Endothelial cell of umbilical vein (primary cell): Measurements from ENCODE around the gene ABCB4. TPM values are rescaled to one million over a fixed set of nuclear protein-coding genes. Genes with fewer than 3 reads are reported as not detected.

Source experiments
- BruUV-seq: library from RNA; stranded (reverse); fragments of 400-500 nt; replicated peaks from 2 replicates; lab custom pipeline; 2021; lab: Mats Ljungman, UMichigan
- CTCF ChIA-PET: fragments of 300-600, 350-600 bp; sonication (Branson Sonifier 250); formaldehyde crosslinking; loops from one replicate; lab custom pipeline; 2021; ENCODE audit warnings: antibody characterized with exemption, inconsistent platforms; lab: Charles Lee
- POLR2A ChIA-PET: fragments of 300-600, 350-600 bp; sonication (Branson Sonifier 250); formaldehyde crosslinking; loops from one replicate; lab custom pipeline; 2021; ENCODE audit warnings: antibody characterized with exemption, inconsistent platforms; lab: Charles Lee
- DNase-seq: peaks from one replicate; pipeline ENCODE4 v3.0.0-alpha.2; 2011; ENCODE audit warnings: low read depth, low spot score
- FAIRE-seq: peaks from 2 replicates; lab custom pipeline; 2011; peaks lifted over from hg19 to GRCh38; lab: Jason Lieb, UNC
- H2AFZ ChIP-seq: 2 replicates; pipeline ENCODE4 v1.6.0; 2012; ENCODE audit warnings: low read depth, low read length, control low read depth, inconsistent platforms
- H3K27ac ChIP-seq: 2 replicates; pipeline ENCODE4 v1.5.1; 2011; ENCODE audit warnings: low read depth, mild to moderate bottlenecking, control low read depth, low read length, moderate library complexity; ENCODE audit not compliant: insufficient read depth
- H3K27me3 ChIP-seq, 2 experiments: 2 replicates each; pipeline versions ENCODE4 v1.6.0 to v1.6.1; 2011; ENCODE audit warnings: low read length in 2 of 2, mixed read lengths in 1 of 2; ENCODE audit not compliant: control insufficient read depth in 2 of 2, insufficient read depth in 2 of 2
- H3K36me3 ChIP-seq, 2 experiments: 2 replicates in 1 of 2; 3 replicates in 1 of 2; pipeline ENCODE4 v1.5.1; 2011; ENCODE audit warnings: low read length in 2 of 2, mild to moderate bottlenecking in 1 of 2, moderate library complexity in 1 of 2; ENCODE audit not compliant: control insufficient read depth in 2 of 2, insufficient read depth in 2 of 2; ENCODE audit errors: extremely low read depth in 1 of 2
- H3K4me1 ChIP-seq: 3 replicates; pipeline ENCODE4 v1.5.1; 2011; ENCODE audit warnings: mild to moderate bottlenecking, low read length; ENCODE audit not compliant: control insufficient read depth, insufficient read depth; ENCODE audit errors: extremely low read depth
- H3K4me2 ChIP-seq: 2 replicates; pipeline ENCODE4 v1.6.1; 2011; ENCODE audit warnings: low read length, control low read depth, mixed read lengths; ENCODE audit not compliant: insufficient read depth
- H3K4me3 ChIP-seq, 3 experiments: fragments of 200-600 bp in 1 of 3; sonication (generic), shearing (Covaris generic) in 1 of 3; replicated peaks in 1 of 3; 2 replicates each; pipeline ENCODE4 v1.5.1; 2011 to 2016; ENCODE audit warnings: control low read depth in 3 of 3, low read length in 3 of 3, mild to moderate bottlenecking in 2 of 3, inconsistent platforms in 1 of 3, low read depth in 1 of 3, moderate library complexity in 1 of 3; ENCODE audit not compliant: insufficient read depth in 1 of 3
- H3K79me2 ChIP-seq: 2 replicates; pipeline ENCODE4 v1.6.0; 2012; ENCODE audit warnings: low read length, inconsistent platforms; ENCODE audit not compliant: control insufficient read depth, insufficient read depth
- H3K9ac ChIP-seq: replicated peaks from 2 replicates; pipeline ENCODE3; 2011; ENCODE audit warnings: low read length, control low read depth; ENCODE audit not compliant: insufficient read depth; ENCODE audit errors: extremely low read depth
- H3K9me1 ChIP-seq: replicated peaks from 3 replicates; pipeline ENCODE4 v1.6.0; 2011; ENCODE audit warnings: mild to moderate bottlenecking, low read length; ENCODE audit not compliant: control insufficient read depth, insufficient read depth; ENCODE audit errors: extremely low read depth
- H3K9me3 ChIP-seq: replicated peaks from 2 replicates; pipeline ENCODE4 v1.5.1; 2012; ENCODE audit warnings: low read length, inconsistent platforms; ENCODE audit not compliant: control insufficient read depth, insufficient read depth
- H4K20me1 ChIP-seq: replicated peaks from 2 replicates; pipeline ENCODE3; 2011; ENCODE audit warnings: mild to moderate bottlenecking, low read length; ENCODE audit not compliant: control insufficient read depth, insufficient read depth; ENCODE audit errors: extremely low read depth
- EZH2 ChIP-seq: IDR thresholded peaks from 2 replicates; pipeline ENCODE4 v1.6.1; 2012; ENCODE audit warnings: borderline replicate concordance, low read depth, mild to moderate bottlenecking, moderate library complexity, low read length, inconsistent platforms; ENCODE audit not compliant: severe bottlenecking
- FOS ChIP-seq: IDR thresholded peaks from 2 replicates; pipeline ENCODE4 v1.6.1; 2011; ENCODE audit warnings: mild to moderate bottlenecking, low read length, moderate library complexity, borderline replicate concordance; ENCODE audit not compliant: insufficient read depth
- GATA2 ChIP-seq: IDR thresholded peaks from 2 replicates; pipeline ENCODE4 v1.7.0; 2011; ENCODE audit warnings: low read depth, mild to moderate bottlenecking, moderate library complexity, mixed read lengths, low read length; ENCODE audit not compliant: insufficient read length, insufficient read depth
- JUN ChIP-seq: IDR thresholded peaks from 2 replicates; pipeline ENCODE4 v1.6.1; 2011; ENCODE audit warnings: borderline replicate concordance, low read depth; ENCODE audit not compliant: insufficient read length, insufficient read depth
- MYC ChIP-seq: IDR thresholded peaks from one replicate; pipeline ENCODE4 v1.6.1; 2011; ENCODE audit warnings: mild to moderate bottlenecking, low read depth, low read length
- POLR2A ChIP-seq: IDR thresholded peaks from 2 replicates; pipeline ENCODE4 v1.6.1; 2012; ENCODE audit warnings: low read depth, mild to moderate bottlenecking, control low read depth, low read length
- POLR2AphosphoS5 ChIP-seq: IDR thresholded peaks from 2 replicates; pipeline ENCODE4 v1.6.1; 2012; ENCODE audit warnings: low read depth, mild to moderate bottlenecking, control low read depth, low read length, moderate library complexity; ENCODE audit not compliant: insufficient read depth
- dilution Hi-C: fragments of 300-500 bp; cut with MboI; formaldehyde crosslinking; loops from one replicate; pipeline ENCODE4 v1.15.0; 2019; ENCODE audit warnings: low sequenced_read_pairs; ENCODE audit not compliant: extremely low pct_ligation_motif_present
- intact Hi-C: fragments of 100-400 bp; cut with micrococcal nuclease; formaldehyde crosslinking; loops from one replicate; pipeline ENCODE4 v1.10.0; 2022
- polyA plus RNA-seq, 4 experiments: library from polyadenylated mRNA; depleted of rRNA in 3 of 4; stranded (reverse) in 3 of 4; unstranded in 1 of 4; fragments of >200 nt; gene quantifications; 2 replicates each; pipeline versions ENCODE4 v1.2.1 to v1.2.3, GENCODE V29; 2011 to 2012; ENCODE audit warnings: missing spikeins in 1 of 4
- total RNA-seq: library from RNA; stranded (reverse); gene quantifications from 2 replicates; pipeline ENCODE4 v1.2.3, GENCODE V29; 2021
- TF ChIP-seq, protein P1 (sequence below), 2 donors: IDR thresholded peaks; 1 replicate in 1 of 2; 2 replicates in 1 of 2; pipeline ENCODE4 v1.5.1; 2011; ENCODE audit warnings: low read length in 2 of 2, mild to moderate bottlenecking in 2 of 2, moderate library complexity in 2 of 2, control low read depth in 1 of 2, inconsistent platforms in 1 of 2, low read depth in 1 of 2; ENCODE audit not compliant: insufficient read depth in 1 of 2; ENCODE audit errors: extremely low read depth in 1 of 2
- TF ChIP-seq, protein P2 (sequence below): IDR thresholded peaks from 2 replicates; pipeline ENCODE4 v1.6.1; 2011; ENCODE audit not compliant: insufficient read depth, insufficient read length

ABCB4 gene
- total and polyA plus RNA-seq, 2 donors (not counting 3 experiments of a cell fraction or from before 2014, with no cell fraction given), result 0.11 to 0.15 TPM

DNA sequence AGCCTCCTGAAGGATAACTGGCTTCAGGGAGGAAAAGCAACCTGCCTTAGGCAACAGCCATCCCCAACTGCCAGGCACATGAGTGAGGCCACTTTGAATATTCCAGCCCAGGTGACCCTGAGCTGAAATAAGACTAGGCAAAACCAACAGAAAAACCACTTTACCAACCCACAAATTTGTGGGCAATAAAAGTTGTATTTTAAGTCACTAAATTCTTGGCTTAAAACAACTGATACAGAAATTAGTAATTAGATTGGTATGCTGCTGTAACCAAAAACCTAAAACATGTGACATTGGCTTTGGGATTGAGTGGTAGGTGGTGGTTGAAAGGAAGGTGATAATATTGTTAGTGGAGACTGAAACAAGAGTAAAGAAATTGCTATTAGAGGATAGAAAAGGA is 39.9 kb downstream of the ABCB4 start:
- no TSS peak for BruUV-seq
- intact Hi-C loops, result no loop called here
- TF ChIP-seq JUN, result no peak
- TF ChIP-seq, protein P1, sequence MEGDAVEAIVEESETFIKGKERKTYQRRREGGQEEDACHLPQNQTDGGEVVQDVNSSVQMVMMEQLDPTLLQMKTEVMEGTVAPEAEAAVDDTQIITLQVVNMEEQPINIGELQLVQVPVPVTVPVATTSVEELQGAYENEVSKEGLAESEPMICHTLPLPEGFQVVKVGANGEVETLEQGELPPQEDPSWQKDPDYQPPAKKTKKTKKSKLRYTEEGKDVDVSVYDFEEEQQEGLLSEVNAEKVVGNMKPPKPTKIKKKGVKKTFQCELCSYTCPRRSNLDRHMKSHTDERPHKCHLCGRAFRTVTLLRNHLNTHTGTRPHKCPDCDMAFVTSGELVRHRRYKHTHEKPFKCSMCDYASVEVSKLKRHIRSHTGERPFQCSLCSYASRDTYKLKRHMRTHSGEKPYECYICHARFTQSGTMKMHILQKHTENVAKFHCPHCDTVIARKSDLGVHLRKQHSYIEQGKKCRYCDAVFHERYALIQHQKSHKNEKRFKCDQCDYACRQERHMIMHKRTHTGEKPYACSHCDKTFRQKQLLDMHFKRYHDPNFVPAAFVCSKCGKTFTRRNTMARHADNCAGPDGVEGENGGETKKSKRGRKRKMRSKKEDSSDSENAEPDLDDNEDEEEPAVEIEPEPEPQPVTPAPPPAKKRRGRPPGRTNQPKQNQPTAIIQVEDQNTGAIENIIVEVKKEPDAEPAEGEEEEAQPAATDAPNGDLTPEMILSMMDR (IDR thresholded peaks at IDR 0.05; ENCODE audit: extremely low read depth in 1 of 2, insufficient read depth in 1 of 2, low read depth in 1 of 2, low read length in 2 of 2), result no peak
- no peak for TF ChIP-seq EZH2
- no peak for TF ChIP-seq MYC
- TF ChIP-seq GATA2, result no peak
- TF ChIP-seq FOS, result no peak
- TF ChIP-seq POLR2AphosphoS5, result no peak
- TF ChIP-seq POLR2A, result no peak
- TF ChIP-seq, protein P2, sequence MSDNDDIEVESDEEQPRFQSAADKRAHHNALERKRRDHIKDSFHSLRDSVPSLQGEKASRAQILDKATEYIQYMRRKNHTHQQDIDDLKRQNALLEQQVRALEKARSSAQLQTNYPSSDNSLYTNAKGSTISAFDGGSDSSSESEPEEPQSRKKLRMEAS, result no peak

More for the DNA sequence above, 39.9 kb downstream of the ABCB4 start:
- Histone ChIP-seq H3K27ac (no peak overlapping the region), H3K4me1 (no peaks in the 10 kb centered on the region), H2AFZ (no peak overlapping the region), H3K9me1 (no peaks in the 10 kb centered on the region), H3K4me3 (no peak overlapping the region), H4K20me1 (no peaks in the 10 kb centered on the region), H3K9ac (no peak overlapping the region), H3K79me2 (no peaks in the 10 kb centered on the region), H3K4me2 (no peak overlapping the region), H3K36me3 (no peaks in the 10 kb centered on the region), H3K9me3 (no peaks in the 10 kb centered on the region), H3K27me3 (peaks cover 0 to 3% of the 10 kb centered on the region in 2 experiments)
- ChIA-PET POLR2A (no interaction called here), CTCF (interaction anchor here (1.3 to 1.5 kb wide), 2 partner anchors 29 to 70 kb away, joined by 3 to 4 read pairs; no protein-coding TSS in a partner anchor)
- FAIRE-seq, result no peak
- DNase-seq, result no peak
- dilution Hi-C loops, result no loop called here
